Transverse colon (tissue), 4 donors: ENCODE results near the gene CDH7. TPM values are rescaled to one million over a fixed set of nuclear protein-coding genes. Genes with fewer than 3 reads are reported as not detected.

ENCODE experiments used
- DNase-seq: peaks from one replicate; pipeline ENCODE4 v3.0.0-alpha.2; 2019
- H3K27ac ChIP-seq, 4 donors: fragments of 200-600 bp; sonication (generic); 2 replicates each; pipeline ENCODE4 v1.5.1; 2016 to 2018; ENCODE audit warnings: inconsistent platforms in 4 of 4
- H3K27me3 ChIP-seq: fragments of 200-600 bp; sonication (generic); 2 replicates; pipeline ENCODE4 v1.5.1; 2017; ENCODE audit warnings: inconsistent platforms
- H3K36me3 ChIP-seq, 4 donors: fragments of 200-600 bp; sonication (generic); 2 replicates each; pipeline ENCODE4 v1.5.1; 2017 to 2019; ENCODE audit warnings: inconsistent platforms in 4 of 4
- H3K4me1 ChIP-seq, 4 donors: fragments of 200-600 bp; sonication (generic); 2 replicates each; pipeline ENCODE4 v1.5.1; 2017 to 2020; ENCODE audit warnings: inconsistent platforms in 4 of 4
- H3K4me3 ChIP-seq, 4 donors: fragments of 200-600 bp; sonication (generic); 1 replicate in 1 of 4; 2 replicates in 3 of 4; pipeline versions ENCODE4 v1.5.1 to v1.6.1; 2017 to 2019; ENCODE audit warnings: inconsistent platforms in 4 of 4
- H3K9me3 ChIP-seq, 2 donors: fragments of 200-600 bp; sonication (generic); 2 replicates each; pipeline ENCODE4 v1.5.1; 2017 to 2019; ENCODE audit warnings: inconsistent platforms in 2 of 2
- CTCF ChIP-seq, 5 experiments: fragments of 200-600 bp in 3 of 5; fragments of 450-650 bp in 2 of 5; sonication (generic) in 3 of 5; IDR thresholded peaks; 1 replicate in 2 of 5; 2 replicates in 3 of 5; pipeline ENCODE4 v1.5.1; 2016 to 2017; ENCODE audit warnings: antibody characterized with exemption in 5 of 5, inconsistent platforms in 3 of 5, mild to moderate bottlenecking in 2 of 5, moderate library complexity in 1 of 5
- EP300 ChIP-seq: sonication (generic); formaldehyde crosslinking; IDR thresholded peaks from one replicate; pipeline ENCODE4 v1.6.1; 2017; ENCODE audit warnings: antibody characterized with exemption, low read depth
- POLR2A ChIP-seq: fragments of 450-650 bp; IDR thresholded peaks from one replicate; pipeline ENCODE4 v1.6.1; 2016; ENCODE audit warnings: antibody characterized with exemption, mild to moderate bottlenecking, moderate library complexity
- POLR2AphosphoS5 ChIP-seq, 3 donors: sonication (generic); formaldehyde crosslinking; IDR thresholded peaks; one replicate each; pipeline ENCODE4 v1.6.1; 2016; ENCODE audit warnings: antibody characterized with exemption in 3 of 3
- WGBS, 2 donors: methylation state at CpG; one replicate each; pipeline ENCODE4 v1.1.5; 2018; ENCODE audit warnings: low coverage in 1 of 2; 5-methylcytosine and 5-hydroxymethylcytosine counted together
- in situ Hi-C, 4 donors: fragments of 200-750 bp; cut with MboI; loops; one replicate each; pipeline versions ENCODE4 v1.15.0 to v1.15.1; 2017; ENCODE audit warnings: low sequenced_read_pairs in 3 of 4, low pct_ligation_motif_present in 1 of 4, low pct_unique_long_range_greater_than_20kb in 1 of 4
- intact Hi-C: fragments of 100-400 bp; cut with DNase I; formaldehyde crosslinking; loops from one replicate; pipeline ENCODE4 v1.15.1; 2023; ENCODE audit warnings: low total_unique reads
- total RNA-seq, 4 donors: library from RNA; depleted of rRNA; stranded (reverse); fragments of >200 nt; gene quantifications; one replicate each; pipeline ENCODE4 v1.1.0, GENCODE V29; 2016

Gene CDH7
- total RNA-seq, 4 donors from 2014 or later, result not detected

- no peak overlapping the region for H3K4me3 ChIP-seq
- 56 to 58% methylated on average over 3 of the region's 3 CpGs for WGBS, 2 donors
Observed at GRCh38 chr18:65761636-65762295, 11.0 kb downstream of the CDH7 start.

GRCh38 chr18:65762556-65762955 is 11.7 kb downstream of the CDH7 start:
- DNase-seq, result no peak
- TF ChIP-seq POLR2AphosphoS5 (IDR thresholded peaks at IDR 0.05) (no peak), EP300 (no peak), CTCF (IDR thresholded peaks at IDR 0.05) (no peak)
- no peaks in the 10 kb centered on the region for H3K4me1 ChIP-seq
- H3K36me3 ChIP-seq, result no peaks in the 10 kb centered on the region
- no peaks in the 10 kb centered on the region for H3K9me3 ChIP-seq
- 78 to 91% methylated on average over 1 to 2 of the region's 2 CpGs for WGBS, 2 donors
- in situ Hi-C loops, result no loop called here
- intact Hi-C loops, result no loop called here
- no peak overlapping the region for H3K27ac ChIP-seq
- H3K27me3 ChIP-seq, result no peaks in the 10 kb centered on the region
- no peak overlapping the region for H3K4me3 ChIP-seq

More at GRCh38 chr18:65761636-65762295, 11.0 kb downstream of the CDH7 start:
- Histone ChIP-seq H3K27me3 (no peaks in the 10 kb centered on the region), H3K9me3 (no peaks in the 10 kb centered on the region), H3K27ac (no peak overlapping the region), H3K4me1 (no peaks in the 10 kb centered on the region), H3K36me3 (no peaks in the 10 kb centered on the region)
- in situ Hi-C loops, result no loop called here
- TF ChIP-seq POLR2AphosphoS5 (IDR thresholded peaks at IDR 0.05), result no peak
- TF ChIP-seq POLR2A, result no peak
- TF ChIP-seq EP300, result no peak
- TF ChIP-seq CTCF (IDR thresholded peaks at IDR 0.05), result no peak
- intact Hi-C loops, result no loop called here
- DNase-seq, result no peak

GRCh38 chr18:65767406-65767805 is 16.6 kb downstream of the CDH7 start:
- no peak for DNase-seq
- no peak for TF ChIP-seq CTCF (IDR thresholded peaks at IDR 0.05)
- no peak for TF ChIP-seq EP300
- no peak for TF ChIP-seq POLR2A
- TF ChIP-seq POLR2AphosphoS5 (IDR thresholded peaks at IDR 0.05), result no peak
- Histone ChIP-seq H3K27ac (no peak overlapping the region), H3K4me1 (no peaks in the 10 kb centered on the region), H3K9me3 (no peaks in the 10 kb centered on the region), H3K27me3 (no peaks in the 10 kb centered on the region), H3K4me3 (no peak overlapping the region), H3K36me3 (no peaks in the 10 kb centered on the region)
- in situ Hi-C loops (no loop called here), intact Hi-C loops (no loop called here)
- 60 to 67% methylated on average over 2 of the region's 2 CpGs for WGBS, 2 donors

- no peak for DNase-seq
- H3K4me3 ChIP-seq, result no peak overlapping the region
- no peaks in the 10 kb centered on the region for H3K27me3 ChIP-seq
- H3K9me3 ChIP-seq, result no peaks in the 10 kb centered on the region
- intact Hi-C loops, result no loop called here
- no peaks in the 10 kb centered on the region for H3K4me1 ChIP-seq
- no peak overlapping the region for H3K27ac ChIP-seq
- no peaks in the 10 kb centered on the region for H3K36me3 ChIP-seq
- in situ Hi-C loops, result no loop called here
- 75% methylated on average over 10 to 15 of the region's 15 CpGs for whole genome bisulfite sequencing, 2 donors
- no peak for TF ChIP-seq POLR2A
Observed at GRCh38 chr18:65768120-65768778, 17.4 kb downstream of the CDH7 start.
